ENCODE results near the gene GALNT18. TPM values are rescaled to one million over a fixed set of nuclear protein-coding genes. Genes with fewer than 3 reads are reported as not detected.

The GALNT18 gene
- total RNA-seq, 1 donor from 2014 or later: 46.4 TPM

DNA sequence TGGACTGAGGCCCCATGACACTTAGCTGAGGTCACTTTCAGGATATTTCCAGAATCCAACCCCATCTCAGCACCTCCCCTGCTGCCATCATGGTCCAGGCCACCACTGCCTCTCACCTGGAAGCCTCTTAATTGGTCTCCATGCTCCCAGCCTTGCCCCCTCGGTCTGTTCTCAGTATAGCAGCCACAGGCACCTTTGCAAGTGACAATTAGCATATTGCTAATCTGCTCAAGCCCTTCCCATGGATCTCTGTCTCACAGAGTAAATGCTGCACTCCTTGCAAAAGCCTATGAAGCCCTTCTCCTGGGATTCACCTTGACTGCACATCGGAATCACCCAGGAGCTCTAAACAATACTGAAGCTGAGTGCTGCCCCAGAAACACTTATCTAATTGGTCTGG, 175.2 kb downstream of the GALNT18 start:
- Histone ChIP-seq H3K36me3 (no peaks in the 10 kb centered on the region), H3K9me3 (no peaks in the 10 kb centered on the region), H3K27me3 (ENCODE audit: low read depth) (no peaks in the 10 kb centered on the region), H3K27ac (no peak overlapping the region), H3K4me3 (no peak overlapping the region), H3K4me1 (peaks cover 33% of the 10 kb centered on the region)
- TF ChIP-seq, protein P1, sequence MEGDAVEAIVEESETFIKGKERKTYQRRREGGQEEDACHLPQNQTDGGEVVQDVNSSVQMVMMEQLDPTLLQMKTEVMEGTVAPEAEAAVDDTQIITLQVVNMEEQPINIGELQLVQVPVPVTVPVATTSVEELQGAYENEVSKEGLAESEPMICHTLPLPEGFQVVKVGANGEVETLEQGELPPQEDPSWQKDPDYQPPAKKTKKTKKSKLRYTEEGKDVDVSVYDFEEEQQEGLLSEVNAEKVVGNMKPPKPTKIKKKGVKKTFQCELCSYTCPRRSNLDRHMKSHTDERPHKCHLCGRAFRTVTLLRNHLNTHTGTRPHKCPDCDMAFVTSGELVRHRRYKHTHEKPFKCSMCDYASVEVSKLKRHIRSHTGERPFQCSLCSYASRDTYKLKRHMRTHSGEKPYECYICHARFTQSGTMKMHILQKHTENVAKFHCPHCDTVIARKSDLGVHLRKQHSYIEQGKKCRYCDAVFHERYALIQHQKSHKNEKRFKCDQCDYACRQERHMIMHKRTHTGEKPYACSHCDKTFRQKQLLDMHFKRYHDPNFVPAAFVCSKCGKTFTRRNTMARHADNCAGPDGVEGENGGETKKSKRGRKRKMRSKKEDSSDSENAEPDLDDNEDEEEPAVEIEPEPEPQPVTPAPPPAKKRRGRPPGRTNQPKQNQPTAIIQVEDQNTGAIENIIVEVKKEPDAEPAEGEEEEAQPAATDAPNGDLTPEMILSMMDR (IDR thresholded peaks at IDR 0.05): no peak
- intact Hi-C loops (cut with DNase I): no loop called here
- DNase-seq (no peak), ATAC-seq (no peak)

DNA sequence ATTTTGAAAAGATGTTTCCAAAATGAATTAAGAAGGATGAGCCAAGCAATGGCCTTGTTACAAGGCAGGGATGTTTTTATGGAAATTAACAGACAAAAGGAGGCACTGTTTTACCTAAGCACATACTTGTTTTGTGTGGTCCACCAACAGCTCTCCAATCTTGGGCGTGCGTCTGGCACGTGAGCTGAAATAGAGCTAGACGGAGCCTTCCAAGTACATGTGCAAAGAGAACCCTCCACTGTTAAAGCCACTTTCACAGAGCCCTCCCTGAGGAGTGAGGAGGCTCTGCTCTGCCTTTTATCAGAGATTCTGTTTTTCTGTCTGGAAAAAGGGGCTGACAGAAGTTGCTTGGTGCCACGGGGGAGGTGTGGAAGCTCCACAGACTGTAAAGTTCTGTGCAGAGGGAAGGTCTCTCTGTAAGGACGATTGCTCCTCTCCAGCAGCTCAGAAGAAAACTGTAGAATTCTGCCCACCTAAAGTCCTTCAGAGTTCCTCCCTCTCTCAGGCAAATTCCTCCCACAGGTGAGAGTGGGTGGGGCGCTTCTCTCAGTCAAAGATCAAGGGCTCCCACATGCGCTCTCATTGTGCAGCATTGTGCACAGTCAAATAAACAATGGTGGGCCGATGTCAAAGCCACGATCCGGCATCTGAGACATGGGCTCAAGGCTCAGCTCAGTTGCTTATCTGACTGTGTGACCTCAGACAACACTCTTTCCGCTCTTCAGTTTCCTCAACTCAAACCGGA, 176.2 kb downstream of the GALNT18 start:
- DNase-seq: no peak
- peak; percentile 64 to 69 for ATAC-seq
- Histone ChIP-seq H3K36me3 (no peaks in the 10 kb centered on the region), H3K4me1 (peaks cover 27% of the 10 kb centered on the region), H3K27ac (peak overlapping the region; percentile 33), H3K9me3 (no peaks in the 10 kb centered on the region), H3K4me3 (no peak overlapping the region), H3K27me3 (ENCODE audit: low read depth) (no peaks in the 10 kb centered on the region)
- intact Hi-C loops (cut with DNase I): no loop called here
- TF ChIP-seq, protein P1 (IDR thresholded peaks at IDR 0.05): no peak

- Histone ChIP-seq H3K9me3 (no peaks in the 10 kb centered on the region), H3K4me1 (peaks cover 24% of the 10 kb centered on the region), H3K27me3 (ENCODE audit: low read depth) (no peaks in the 10 kb centered on the region), H3K27ac (no peak overlapping the region), H3K36me3 (no peaks in the 10 kb centered on the region), H3K4me3 (no peak overlapping the region)
- ATAC-seq (no peak), DNase-seq (no peak)
- TF ChIP-seq, protein P1 (IDR thresholded peaks at IDR 0.05): no peak
- intact Hi-C loops (cut with DNase I): no loop called here
These were observed 177.0 kb downstream of the GALNT18 start for GRCh38 chr11:11444804-11445131.

GRCh38 chr11:11444027-11444803, 177.6 kb downstream of the GALNT18 start:
- Histone ChIP-seq H3K9me3 (no peaks in the 10 kb centered on the region), H3K36me3 (no peaks in the 10 kb centered on the region), H3K27ac (no peak overlapping the region), H3K4me3 (no peak overlapping the region), H3K4me1 (peaks cover 24% of the 10 kb centered on the region), H3K27me3 (ENCODE audit: low read depth) (no peaks in the 10 kb centered on the region)
- TF ChIP-seq, protein P1 (IDR thresholded peaks at IDR 0.05): no peak
- intact Hi-C loops (cut with DNase I): no loop called here
- DNase-seq (no peak), ATAC-seq (peak in 1 of 2 donors; percentile 31)

GRCh38 chr11:11442791-11443190, 179.0 kb downstream of the GALNT18 start:
- no peaks in the 10 kb centered on the region for H3K27me3 ChIP-seq (ENCODE audit: low read depth)
- no peaks in the 10 kb centered on the region for H3K36me3 ChIP-seq
- H3K4me3 ChIP-seq: no peak overlapping the region
- no peaks in the 10 kb centered on the region for H3K9me3 ChIP-seq
- peak in 1 of 2 donors; percentile 7 for ATAC-seq
- H3K27ac ChIP-seq: no peak overlapping the region
- no peak for DNase-seq
- TF ChIP-seq, protein P1 (IDR thresholded peaks at IDR 0.05): no peak
- H3K4me1 ChIP-seq: peaks cover 24% of the 10 kb centered on the region
- intact Hi-C loops (cut with DNase I): no loop called here
